Islet precursor cell (in vitro differentiated cells): Measurements from ENCODE around the gene ZHX3.

ENCODE experiments used
- DNase-seq: peaks from one replicate; pipeline ENCODE4 v3.0.0-alpha.2; 2018

The ZHX3 gene, protein sequence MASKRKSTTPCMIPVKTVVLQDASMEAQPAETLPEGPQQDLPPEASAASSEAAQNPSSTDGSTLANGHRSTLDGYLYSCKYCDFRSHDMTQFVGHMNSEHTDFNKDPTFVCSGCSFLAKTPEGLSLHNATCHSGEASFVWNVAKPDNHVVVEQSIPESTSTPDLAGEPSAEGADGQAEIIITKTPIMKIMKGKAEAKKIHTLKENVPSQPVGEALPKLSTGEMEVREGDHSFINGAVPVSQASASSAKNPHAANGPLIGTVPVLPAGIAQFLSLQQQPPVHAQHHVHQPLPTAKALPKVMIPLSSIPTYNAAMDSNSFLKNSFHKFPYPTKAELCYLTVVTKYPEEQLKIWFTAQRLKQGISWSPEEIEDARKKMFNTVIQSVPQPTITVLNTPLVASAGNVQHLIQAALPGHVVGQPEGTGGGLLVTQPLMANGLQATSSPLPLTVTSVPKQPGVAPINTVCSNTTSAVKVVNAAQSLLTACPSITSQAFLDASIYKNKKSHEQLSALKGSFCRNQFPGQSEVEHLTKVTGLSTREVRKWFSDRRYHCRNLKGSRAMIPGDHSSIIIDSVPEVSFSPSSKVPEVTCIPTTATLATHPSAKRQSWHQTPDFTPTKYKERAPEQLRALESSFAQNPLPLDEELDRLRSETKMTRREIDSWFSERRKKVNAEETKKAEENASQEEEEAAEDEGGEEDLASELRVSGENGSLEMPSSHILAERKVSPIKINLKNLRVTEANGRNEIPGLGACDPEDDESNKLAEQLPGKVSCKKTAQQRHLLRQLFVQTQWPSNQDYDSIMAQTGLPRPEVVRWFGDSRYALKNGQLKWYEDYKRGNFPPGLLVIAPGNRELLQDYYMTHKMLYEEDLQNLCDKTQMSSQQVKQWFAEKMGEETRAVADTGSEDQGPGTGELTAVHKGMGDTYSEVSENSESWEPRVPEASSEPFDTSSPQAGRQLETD

GRCh38 chr20:41317546-41318270 lies at the start of gene ZHX3:
ZHX3 (minus strand) TSS chr20:41317731; CDS start chr20:41204916, 112,815 bp downstream.
- DNase-seq = peak; percentile 98

GRCh38 chr20:41367393-41367695 lies 49.8 kb upstream of the ZHX3 start:
- DNase-seq = no peak

- DNase-seq = no peak
Measured at GRCh38 chr20:41366546-41367392, 49.2 kb upstream of the ZHX3 start, which contains the start of gene EMILIN3. EMILIN3 (minus strand) TSS chr20:41366818; CDS start chr20:41366634, 184 bp downstream.

DNA sequence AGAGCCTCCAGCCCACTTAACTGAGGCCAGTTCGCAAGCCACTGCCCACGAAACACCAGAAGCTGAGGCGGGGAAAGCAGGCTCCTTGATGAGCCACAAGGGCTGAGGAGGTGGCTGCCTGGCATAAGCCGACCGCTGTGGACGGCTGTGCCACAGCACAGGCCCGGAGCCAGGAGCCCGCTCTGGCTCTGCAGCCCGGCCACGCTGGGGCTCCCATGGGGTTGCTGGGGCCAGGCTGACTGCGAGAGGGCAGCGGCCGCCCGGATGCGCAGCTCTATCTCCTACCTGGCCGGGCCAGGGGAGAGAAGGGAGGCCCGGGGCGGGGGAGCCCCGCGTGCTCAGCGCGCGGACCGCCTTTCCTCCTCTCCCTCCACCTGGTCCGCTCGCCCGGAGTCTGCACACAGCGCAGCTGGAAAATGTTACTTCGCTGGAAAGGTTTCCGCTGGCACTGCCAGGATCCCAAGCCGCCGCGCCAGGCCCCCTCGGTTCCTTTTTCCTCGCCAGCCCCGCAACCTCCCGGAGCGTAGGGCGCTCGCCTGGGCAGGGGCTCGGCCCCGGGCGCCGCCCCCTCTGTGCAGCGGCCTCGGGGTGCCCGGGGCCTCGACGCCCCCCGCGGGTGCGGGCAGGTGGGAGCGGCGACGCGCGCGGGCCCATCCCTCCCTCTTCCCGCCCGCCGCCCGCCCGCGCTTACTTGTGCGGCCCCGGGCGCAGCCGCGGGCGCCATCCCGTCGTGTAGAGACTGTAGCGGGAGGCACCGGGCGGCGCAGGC lies 48.4 kb upstream of the ZHX3 start:
- DNase-seq = no peak

GRCh38 chr20:41364967-41365765 lies 47.6 kb upstream of the ZHX3 start:
- DNase-seq = no peak

GRCh38 chr20:41364236-41364855 lies 46.8 kb upstream of the ZHX3 start:
- no peak for DNase-seq

DNA sequence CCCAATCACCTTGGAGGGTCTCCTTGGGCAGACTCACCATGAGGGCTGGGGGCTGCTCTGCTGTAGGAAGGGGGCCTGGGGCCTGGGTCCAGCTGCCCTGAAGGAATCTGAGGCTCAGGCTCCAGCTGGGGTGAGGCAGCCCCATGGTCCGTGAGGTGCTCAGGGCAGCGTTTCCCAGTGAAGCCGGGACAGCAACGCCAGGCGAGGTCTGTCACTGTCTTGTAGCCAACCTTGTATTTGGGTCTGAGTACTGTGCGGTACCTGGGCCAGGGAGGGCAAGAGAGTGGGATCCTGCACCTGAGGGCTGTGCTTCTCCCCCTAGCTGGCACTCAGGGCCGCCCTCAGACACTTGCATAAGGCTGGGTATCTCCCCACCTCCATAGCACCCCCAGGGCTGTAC lies 46.1 kb upstream of the ZHX3 start:
- DNase-seq = no peak

- DNase-seq = no peak
Measured at GRCh38 chr20:41362748-41363140, 45.2 kb upstream of the ZHX3 start.

GRCh38 chr20:41361757-41362747 lies 44.5 kb upstream of the ZHX3 start:
- peak; percentile 45 for DNase-seq

DNA sequence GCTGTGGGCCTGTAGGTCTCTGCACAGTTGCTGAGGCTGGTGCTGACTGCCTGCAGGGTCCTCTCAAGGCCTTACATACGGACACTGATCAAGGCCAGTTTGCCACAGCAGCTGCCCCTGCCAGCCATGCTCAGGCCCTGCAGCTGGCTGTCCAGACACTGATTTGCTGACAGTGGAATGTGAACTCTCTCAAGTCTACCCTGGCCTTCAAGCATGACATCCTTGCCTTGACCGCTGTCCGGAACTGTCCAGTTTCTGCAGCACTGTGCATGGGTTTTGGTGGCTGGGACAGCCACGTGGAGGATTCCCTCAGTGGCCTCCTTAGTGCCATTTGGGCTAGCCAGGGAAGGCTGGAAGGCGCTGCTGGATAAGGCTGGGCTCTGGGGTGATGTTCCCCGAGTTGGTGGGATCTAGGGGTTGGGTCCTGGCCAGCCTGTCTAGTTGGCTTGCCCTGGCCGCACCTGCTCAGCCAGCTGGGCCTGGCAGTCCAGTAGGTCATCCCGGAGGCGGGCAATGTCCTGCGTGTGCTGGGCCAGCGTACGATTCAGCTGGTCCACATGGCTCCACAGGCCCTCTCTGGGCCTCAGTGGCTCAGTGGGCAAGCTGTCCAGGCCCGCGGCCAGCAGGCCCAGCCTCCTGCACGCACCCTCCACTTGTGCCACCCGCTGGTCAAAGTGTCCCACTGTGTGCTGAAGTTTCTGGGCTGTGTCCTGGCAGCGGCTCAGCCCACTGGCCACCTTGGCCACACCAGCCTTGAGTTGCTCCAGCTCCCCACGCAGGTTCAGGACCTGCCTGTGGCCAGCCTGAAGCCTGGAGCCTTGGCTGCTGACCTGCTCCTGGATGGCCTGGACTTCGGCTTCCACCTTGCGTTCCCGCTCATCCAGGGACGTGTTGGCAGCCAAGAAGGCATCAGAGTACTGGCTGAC lies 43.6 kb upstream of the ZHX3 start:
- peak; percentile 51 for DNase-seq

- DNase-seq = peak; percentile 40
Measured at GRCh38 chr20:41359541-41360011, 42.0 kb upstream of the ZHX3 start.

DNA sequence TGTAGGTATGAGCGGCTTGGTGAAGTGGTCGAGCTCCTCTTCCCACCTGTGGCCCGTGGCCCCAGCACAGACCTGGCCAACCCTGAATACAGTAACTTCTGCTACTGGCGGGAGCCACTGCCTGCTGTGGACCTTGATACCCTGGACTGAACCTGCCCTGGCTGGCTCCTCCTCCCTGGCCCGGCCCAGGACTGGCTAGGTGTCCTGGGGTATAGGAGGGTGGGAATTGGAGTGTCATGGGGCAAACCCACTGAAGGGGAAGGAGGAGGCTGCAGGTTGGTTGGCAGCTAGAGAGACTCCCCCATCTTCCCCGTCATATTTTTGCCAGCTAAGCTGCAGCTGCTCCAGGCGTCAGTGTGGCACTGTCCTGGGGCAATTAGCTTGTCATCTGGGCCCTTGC lies 41.2 kb upstream of the ZHX3 start:
- peak; percentile 45 for DNase-seq

DNA sequence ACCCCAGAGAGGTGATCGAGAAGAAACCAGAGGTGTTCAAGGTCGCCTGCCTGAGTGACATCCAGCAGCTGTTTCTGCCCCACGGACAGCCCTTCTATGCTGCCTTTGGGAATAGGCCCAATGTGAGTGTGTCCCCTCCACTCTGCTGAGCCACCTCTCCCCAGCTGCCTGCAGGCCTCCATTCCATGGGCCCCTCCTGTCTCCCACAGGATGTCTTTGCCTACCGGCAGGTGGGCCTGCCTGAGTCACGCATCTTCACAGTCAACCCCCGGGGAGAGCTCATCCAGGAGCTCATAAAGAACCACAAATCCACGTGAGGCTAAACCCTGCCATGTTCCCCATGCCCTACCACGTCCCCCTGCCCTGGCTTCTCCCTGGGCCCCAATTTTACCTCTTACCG lies 40.7 kb upstream of the ZHX3 start:
- DNase-seq = peak; percentile 44

- DNase-seq = peak; percentile 42
Measured at GRCh38 chr20:41357424-41358163, 40.1 kb upstream of the ZHX3 start.

DNA sequence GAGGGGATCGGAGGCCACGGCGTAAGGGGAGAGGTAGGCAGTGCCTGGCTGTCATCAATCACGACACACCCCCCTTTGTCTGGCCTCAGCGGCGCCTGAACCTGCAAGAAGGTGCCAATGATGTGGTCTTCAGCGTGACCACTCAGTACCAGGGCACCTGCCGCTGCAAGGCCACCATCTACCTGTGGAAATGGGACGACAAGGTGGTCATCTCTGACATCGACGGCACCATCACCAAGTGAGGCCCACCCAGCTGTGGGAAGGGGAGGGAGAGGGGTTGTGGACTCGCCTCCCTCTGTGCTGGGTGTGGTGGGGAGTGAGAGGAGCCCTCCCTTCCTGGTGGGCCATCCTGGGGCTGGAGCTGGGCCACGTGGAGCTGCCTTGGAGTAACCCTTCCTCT lies 39.4 kb upstream of the ZHX3 start:
- DNase-seq = peak; percentile 41

- peak; percentile 42 for DNase-seq
Measured at GRCh38 chr20:41355598-41356203, 38.2 kb upstream of the ZHX3 start.
